HCT116 (cell line): ENCODE measurements around the gene PAQR7. TPM values are rescaled to one million over a fixed set of nuclear protein-coding genes. Genes with fewer than 3 reads are reported as not detected.
A peak's percentile ranks its signal among the peaks of the same experiment; 100 is the strongest.

Experiments
- ATAC-seq: fragments of 200-7000 bp; cut with Tn5 transposase; 2 replicates; pipeline ENCODE4 v1.9.1; 2020; ENCODE audit warnings: mild to moderate bottlenecking, moderate library complexity
- BruUV-seq: library from RNA; stranded (reverse); fragments of 400-500 nt; replicated peaks from 2 replicates; lab custom pipeline; 2021; lab: Mats Ljungman, UMichigan
- CTCF ChIA-PET: fragments of 300-600 bp; sonication (Branson Sonifier 250); formaldehyde crosslinking; loops from one replicate; lab custom pipeline; 2021; ENCODE audit warnings: antibody characterized with exemption; lab: Charles Lee
- POLR2A ChIA-PET: fragments of 300-600, 350-600 bp; sonication (Branson Sonifier 250); formaldehyde crosslinking; loops from one replicate; lab custom pipeline; 2021; ENCODE audit warnings: antibody characterized with exemption; lab: Charles Lee
- RAD21 ChIA-PET, 2 experiments: fragments of 300-600 bp; sonication (Branson Sonifier 250); formaldehyde crosslinking; loops; one replicate each; lab custom pipeline; 2023; ENCODE audit warnings: low total read pairs in 2 of 2; ENCODE audit not compliant: uncharacterized antibody in 2 of 2, unreplicated experiment in 2 of 2, low non-redundant PET in 1 of 2; lab: Charles Lee
- DNase-seq: peaks from one replicate; pipeline ENCODE4 v3.0.0-alpha.2; 2010; ENCODE audit warnings: low read depth, low spot score
- H2AFZ ChIP-seq: fragments of 200-600 bp; shearing (Covaris generic), sonication (generic); 2 replicates; pipeline ENCODE4 v1.6.1; 2017; ENCODE audit warnings: low read depth, mixed run types, mixed read lengths, antibody characterized with exemption, low read length; ENCODE audit not compliant: poor library complexity, severe bottlenecking
- H3K27ac ChIP-seq: 2 replicates; pipeline ENCODE4 v1.5.1; 2012; ENCODE audit warnings: low read depth, low read length
- H3K27me3 ChIP-seq: fragments of 200-600 bp; sonication (generic); 2 replicates; pipeline ENCODE4 v1.6.1; 2016; ENCODE audit warnings: mixed run types, low read length, mixed read lengths; ENCODE audit not compliant: insufficient read depth
- H3K36me3 ChIP-seq, 2 experiments: fragments of 200-500 bp in 1 of 2; fragments of 200-600 bp in 1 of 2; sonication (Bioruptor generic) in 1 of 2; sonication (generic) in 1 of 2; 2 replicates each; pipeline versions ENCODE4 v1.5.1 to v1.6.1; 2014 to 2016; ENCODE audit warnings: low read length in 2 of 2, inconsistent platforms in 1 of 2, mixed read lengths in 1 of 2, mixed run types in 1 of 2; ENCODE audit not compliant: insufficient read depth in 2 of 2, control insufficient read depth in 1 of 2
- H3K4me1 ChIP-seq, 2 experiments: fragments of 200-600 bp in 1 of 2; sonication (generic) in 1 of 2; 2 replicates each; pipeline versions ENCODE4 v1.5.1 to v1.6.1; 2012 to 2017; ENCODE audit warnings: low read length in 2 of 2, inconsistent platforms in 1 of 2, mild to moderate bottlenecking in 1 of 2, mixed read lengths in 1 of 2, mixed run types in 1 of 2, moderate library complexity in 1 of 2; ENCODE audit not compliant: insufficient read depth in 2 of 2, control insufficient read depth in 1 of 2
- H3K4me2 ChIP-seq: fragments of 200-600 bp; sonication (generic); 2 replicates; pipeline ENCODE4 v1.6.1; 2017; ENCODE audit warnings: mixed run types, low read length, mixed read lengths
- H3K4me3 ChIP-seq, 2 experiments: fragments of 200-600 bp in 1 of 2; sonication (generic) in 1 of 2; replicated peaks in 1 of 2; 2 replicates each; pipeline ENCODE4 v1.5.1; 2011 to 2016; ENCODE audit warnings: low read length in 2 of 2, control low read depth in 1 of 2, low read depth in 1 of 2, mild to moderate bottlenecking in 1 of 2, mixed read lengths in 1 of 2, mixed run types in 1 of 2
- H3K79me2 ChIP-seq: fragments of 200-600 bp; sonication (generic); 2 replicates; pipeline ENCODE4 v1.6.1; 2017; ENCODE audit warnings: mild to moderate bottlenecking, mixed run types, low read length, moderate library complexity, mixed read lengths; ENCODE audit not compliant: insufficient read depth
- H3K9ac ChIP-seq: fragments of 200-600 bp; sonication (generic); 2 replicates; pipeline ENCODE4 v1.6.1; 2016; ENCODE audit warnings: low read length, mixed read lengths
- H3K9me2 ChIP-seq: fragments of 200-600 bp; sonication (generic), shearing (Covaris generic); 2 replicates; pipeline ENCODE4 v1.6.1; 2017; ENCODE audit warnings: mixed run types, mild to moderate bottlenecking, moderate library complexity; ENCODE audit not compliant: insufficient read depth
- H3K9me3 ChIP-seq, 2 experiments: fragments of 200-500 bp in 1 of 2; fragments of 200-600 bp in 1 of 2; sonication (Bioruptor generic) in 1 of 2; sonication (generic) in 1 of 2; 2 replicates each; pipeline ENCODE4 v1.6.1; 2014 to 2017; ENCODE audit warnings: low read length in 2 of 2, mixed read lengths in 2 of 2, inconsistent platforms in 1 of 2, low read depth in 1 of 2, mild to moderate bottlenecking in 1 of 2, mixed run types in 1 of 2, moderate library complexity in 1 of 2; ENCODE audit not compliant: control insufficient read depth in 1 of 2, insufficient read depth in 1 of 2
- H4K20me1 ChIP-seq: fragments of 200-600 bp; sonication (generic), shearing (Covaris generic); 2 replicates; pipeline ENCODE4 v1.6.1; 2017; ENCODE audit warnings: mixed run types, mild to moderate bottlenecking, moderate library complexity; ENCODE audit not compliant: insufficient read depth
- CBX3 ChIP-seq: IDR thresholded peaks from 2 replicates; pipeline ENCODE4 v1.6.1; 2012; ENCODE audit warnings: low read depth
- EZH2 ChIP-seq: fragments of 200-600 bp; sonication (generic); IDR thresholded peaks from 2 replicates; pipeline ENCODE4 v1.6.1; 2017; ENCODE audit warnings: antibody characterized with exemption, mixed run types
- EZH2phosphoT487 ChIP-seq: fragments of 200-600 bp; IDR thresholded peaks from 2 replicates; pipeline ENCODE4 v1.6.1; 2018; ENCODE audit warnings: antibody characterized with exemption, borderline replicate concordance
- JUND ChIP-seq: IDR thresholded peaks from 2 replicates; pipeline ENCODE4 v1.6.1; 2012
- POLR2A ChIP-seq: IDR thresholded peaks from 2 replicates; pipeline ENCODE4 v1.7.0; 2011; ENCODE audit warnings: borderline replicate concordance; ENCODE audit not compliant: insufficient read depth, insufficient read length; ENCODE audit errors: extremely low read depth
- SP1 ChIP-seq: IDR thresholded peaks from 2 replicates; pipeline ENCODE4 v1.6.1; 2012; ENCODE audit warnings: low read depth
- SRF ChIP-seq: IDR thresholded peaks from 2 replicates; pipeline ENCODE4 v1.6.1; 2012; ENCODE audit warnings: low read depth
- TCF7L2 ChIP-seq: IDR thresholded peaks from 2 replicates; pipeline ENCODE4 v1.7.0; 2011; ENCODE audit warnings: borderline replicate concordance, inconsistent platforms; ENCODE audit not compliant: insufficient read depth, insufficient read length; ENCODE audit errors: extremely low read depth
- YY1 ChIP-seq: IDR thresholded peaks from 2 replicates; pipeline ENCODE4 v1.6.1; 2011; ENCODE audit warnings: low read length, low read depth, moderate library complexity, mild to moderate bottlenecking; ENCODE audit not compliant: insufficient replicate concordance; ENCODE audit errors: extremely low read depth
- intact Hi-C: fragments of 100-400 bp; cut with micrococcal nuclease; formaldehyde crosslinking; loops from 2 replicates; pipeline ENCODE4 v1.10.0; 2022
- total RNA-seq: library from RNA; stranded (reverse); gene quantifications from one replicate; pipeline ENCODE4 v1.2.1, GENCODE V29; 2021; ENCODE audit not compliant: unreplicated experiment
- TF ChIP-seq, protein P1 (sequence below): IDR thresholded peaks from 2 replicates; pipeline ENCODE4 v1.6.1; 2012
- TF ChIP-seq, protein P2 (sequence below), 3 experiments: fragments of 200-600 bp in 1 of 3; sonication (generic) in 1 of 3; IDR thresholded peaks in 2 of 3; conservative IDR thresholded peaks in 1 of 3; 2 replicates each; pipeline ENCODE4 v1.5.1; 2012 to 2017; ENCODE audit warnings: low read depth in 2 of 3, low read length in 2 of 3, antibody characterized with exemption in 1 of 3, borderline replicate concordance in 1 of 3, control low read depth in 1 of 3, mild to moderate bottlenecking in 1 of 3, mixed read lengths in 1 of 3, mixed run types in 1 of 3, moderate library complexity in 1 of 3; ENCODE audit not compliant: insufficient read depth in 1 of 3
- TF ChIP-seq, protein P3 (sequence below): IDR thresholded peaks from 2 replicates; pipeline ENCODE4 v1.6.1; 2011; ENCODE audit warnings: mild to moderate bottlenecking, low read length, moderate library complexity; ENCODE audit not compliant: insufficient replicate concordance; ENCODE audit errors: extremely low read depth

Gene PAQR7
- total RNA-seq, 1 experiment from 2014 or later, result 13.1 TPM

DNA sequence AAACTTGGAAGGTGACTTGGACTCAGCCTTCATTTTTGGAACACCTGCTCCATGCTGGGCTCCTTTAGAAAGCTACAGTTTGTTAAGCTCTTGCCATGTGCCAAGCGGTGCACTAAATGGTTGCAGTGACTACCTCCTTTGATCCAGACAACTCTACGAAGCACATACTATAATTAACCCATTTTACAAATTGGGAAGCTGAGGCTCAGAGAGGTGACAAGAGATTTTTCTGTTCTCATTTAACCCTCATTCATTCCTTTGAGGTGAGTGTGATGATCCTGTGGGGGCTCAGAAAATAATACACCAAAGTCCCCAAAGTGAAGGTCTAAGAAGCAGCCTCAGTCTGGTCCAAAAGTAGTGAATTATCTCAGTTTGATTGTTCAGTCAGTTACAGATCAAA lies 1.6 kb upstream of the PAQR7 start:
- RAD21 ChIA-PET, result no interaction called here
- H3K36me3 ChIP-seq, result no peaks in the 10 kb centered on the region
- ATAC-seq, result no peak
- H3K4me3 ChIP-seq, result no peak overlapping the region
- H3K79me2 ChIP-seq, result peaks cover 10% of the 10 kb centered on the region; the same call in 1 of the 2 replicates
- H3K9me3 ChIP-seq, result no peaks in the 10 kb centered on the region
- POLR2A ChIA-PET, result no interaction called here
- CTCF ChIA-PET, result interaction anchor here (0.6 kb wide), 1 partner anchor 15 kb away, joined by 5 read pairs; no protein-coding TSS in a partner anchor
- no TSS peak for BruUV-seq
- no peaks in the 10 kb centered on the region for H3K9me2 ChIP-seq
- no peaks in the 10 kb centered on the region for H4K20me1 ChIP-seq
- no peak overlapping the region for H3K9ac ChIP-seq
- no peak overlapping the region for H3K4me2 ChIP-seq
- TF ChIP-seq EZH2, result no peak
- no peak for TF ChIP-seq POLR2A
- TF ChIP-seq JUND, result no peak
- TF ChIP-seq, protein P1, sequence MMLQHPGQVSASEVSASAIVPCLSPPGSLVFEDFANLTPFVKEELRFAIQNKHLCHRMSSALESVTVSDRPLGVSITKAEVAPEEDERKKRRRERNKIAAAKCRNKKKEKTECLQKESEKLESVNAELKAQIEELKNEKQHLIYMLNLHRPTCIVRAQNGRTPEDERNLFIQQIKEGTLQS, result no peak
- no peak for TF ChIP-seq SP1
- TF ChIP-seq, protein P2, sequence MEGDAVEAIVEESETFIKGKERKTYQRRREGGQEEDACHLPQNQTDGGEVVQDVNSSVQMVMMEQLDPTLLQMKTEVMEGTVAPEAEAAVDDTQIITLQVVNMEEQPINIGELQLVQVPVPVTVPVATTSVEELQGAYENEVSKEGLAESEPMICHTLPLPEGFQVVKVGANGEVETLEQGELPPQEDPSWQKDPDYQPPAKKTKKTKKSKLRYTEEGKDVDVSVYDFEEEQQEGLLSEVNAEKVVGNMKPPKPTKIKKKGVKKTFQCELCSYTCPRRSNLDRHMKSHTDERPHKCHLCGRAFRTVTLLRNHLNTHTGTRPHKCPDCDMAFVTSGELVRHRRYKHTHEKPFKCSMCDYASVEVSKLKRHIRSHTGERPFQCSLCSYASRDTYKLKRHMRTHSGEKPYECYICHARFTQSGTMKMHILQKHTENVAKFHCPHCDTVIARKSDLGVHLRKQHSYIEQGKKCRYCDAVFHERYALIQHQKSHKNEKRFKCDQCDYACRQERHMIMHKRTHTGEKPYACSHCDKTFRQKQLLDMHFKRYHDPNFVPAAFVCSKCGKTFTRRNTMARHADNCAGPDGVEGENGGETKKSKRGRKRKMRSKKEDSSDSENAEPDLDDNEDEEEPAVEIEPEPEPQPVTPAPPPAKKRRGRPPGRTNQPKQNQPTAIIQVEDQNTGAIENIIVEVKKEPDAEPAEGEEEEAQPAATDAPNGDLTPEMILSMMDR (IDR thresholded peaks at IDR 0.05 in 2 of 3, conservative IDR thresholded peaks at IDR 0.05 in 1 of 3; ENCODE audit: borderline replicate concordance in 1 of 3, insufficient read depth in 1 of 3, low read depth in 2 of 3, low read length in 2 of 3), result no peak
- TF ChIP-seq, all 23 proteins: peak for 0
- intact Hi-C loops, result no loop called here
- Histone ChIP-seq H3K27me3 (no peaks in the 10 kb centered on the region), H3K4me1 (peaks cover 21 to 49% of the 10 kb centered on the region in 2 experiments), H3K27ac (no peak overlapping the region), H2AFZ (no peak overlapping the region)
- no peak for DNase-seq

DNA sequence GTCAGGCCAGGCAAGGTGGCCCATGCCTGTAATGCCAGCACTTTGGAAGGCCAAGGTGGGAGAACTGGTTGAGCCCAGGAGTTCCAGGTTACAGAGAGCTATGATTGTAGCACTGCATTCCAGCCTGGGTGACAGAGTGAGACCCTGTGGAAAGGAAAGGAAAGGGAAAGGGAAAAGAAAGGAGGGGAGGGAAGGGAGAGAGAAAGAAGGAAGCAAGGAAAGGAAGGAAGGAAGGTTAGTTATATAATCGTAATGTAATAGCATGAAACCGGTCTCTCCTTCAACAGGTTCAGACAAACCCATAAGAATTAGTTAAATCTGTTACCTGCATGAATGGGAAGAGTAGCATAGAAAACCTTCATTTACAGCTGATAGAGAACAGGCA lies 1.2 kb upstream of the PAQR7 start:
- no peaks in the 10 kb centered on the region for H3K9me3 ChIP-seq
- no peaks in the 10 kb centered on the region for H3K9me2 ChIP-seq
- no TSS peak for BruUV-seq
- no peaks in the 10 kb centered on the region for H3K36me3 ChIP-seq
- H3K4me3 ChIP-seq, result no peak overlapping the region
- intact Hi-C loops, result no loop called here
- H3K79me2 ChIP-seq, result peaks cover 10% of the 10 kb centered on the region; the same call in 1 of the 2 replicates
- POLR2A ChIA-PET, result interaction anchor here (3.2 kb wide), 1 partner anchor 14 kb away, joined by 31 read pairs; no protein-coding TSS in a partner anchor
- TF ChIP-seq TCF7L2 (no peak), EZH2phosphoT487 (no peak), POLR2A (no peak), SRF (no peak), YY1 (no peak), SP1 (no peak), CBX3 (no peak)
- TF ChIP-seq, protein P3, sequence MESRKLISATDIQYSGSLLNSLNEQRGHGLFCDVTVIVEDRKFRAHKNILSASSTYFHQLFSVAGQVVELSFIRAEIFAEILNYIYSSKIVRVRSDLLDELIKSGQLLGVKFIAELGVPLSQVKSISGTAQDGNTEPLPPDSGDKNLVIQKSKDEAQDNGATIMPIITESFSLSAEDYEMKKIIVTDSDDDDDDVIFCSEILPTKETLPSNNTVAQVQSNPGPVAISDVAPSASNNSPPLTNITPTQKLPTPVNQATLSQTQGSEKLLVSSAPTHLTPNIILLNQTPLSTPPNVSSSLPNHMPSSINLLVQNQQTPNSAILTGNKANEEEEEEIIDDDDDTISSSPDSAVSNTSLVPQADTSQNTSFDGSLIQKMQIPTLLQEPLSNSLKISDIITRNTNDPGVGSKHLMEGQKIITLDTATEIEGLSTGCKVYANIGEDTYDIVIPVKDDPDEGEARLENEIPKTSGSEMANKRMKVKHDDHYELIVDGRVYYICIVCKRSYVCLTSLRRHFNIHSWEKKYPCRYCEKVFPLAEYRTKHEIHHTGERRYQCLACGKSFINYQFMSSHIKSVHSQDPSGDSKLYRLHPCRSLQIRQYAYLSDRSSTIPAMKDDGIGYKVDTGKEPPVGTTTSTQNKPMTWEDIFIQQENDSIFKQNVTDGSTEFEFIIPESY, result no peak
- ATAC-seq (no peak), DNase-seq (no peak)
- H3K27me3 ChIP-seq, result no peaks in the 10 kb centered on the region
- H2AFZ ChIP-seq, result no peak overlapping the region
- H3K27ac ChIP-seq, result no peak overlapping the region
- peak overlapping the region; percentile 98; the same call in 1 of the 2 replicates for H3K4me2 ChIP-seq
- CTCF ChIA-PET, result interaction anchor here (0.6 kb wide), 1 partner anchor 16 kb away, joined by 5 read pairs; no protein-coding TSS in a partner anchor
- peaks cover 23 to 54% of the 10 kb centered on the region in 2 experiments for H3K4me1 ChIP-seq
- H3K9ac ChIP-seq, result no peak overlapping the region
- RAD21 ChIA-PET, result no interaction called here
- H4K20me1 ChIP-seq, result no peaks in the 10 kb centered on the region
